Measurements from ENCODE around the gene KLHL35. TPM values are rescaled to one million over a fixed set of nuclear protein-coding genes. Genes with fewer than 3 reads are reported as not detected.
"Not testable (repeated sequence)": the region's sequence is repeated elsewhere in the genome, so short reads cannot be mapped to it uniquely, and the experiment has no call there.

Gene KLHL35
- total RNA-seq, 1 experiment from 2014 or later: 7.2 TPM

- no peak for DNase-seq (ENCODE audit: low read depth)
Observed at GRCh38 chr11:75389925-75390324, 43.1 kb downstream of the KLHL35 start.

- no peak for DNase-seq (ENCODE audit: low read depth)
Observed at GRCh38 chr11:75389276-75389605, 43.8 kb downstream of the KLHL35 start.

GRCh38 chr11:75388386-75389275, 44.4 kb downstream of the KLHL35 start:
- DNase-seq (ENCODE audit: low read depth): peak; percentile 81

- peak; percentile 45 for DNase-seq (ENCODE audit: low read depth)
Observed at GRCh38 chr11:75387736-75388294, 45.2 kb downstream of the KLHL35 start.

- DNase-seq (ENCODE audit: low read depth): peak; percentile 33
Observed at GRCh38 chr11:75386942-75387630, 45.9 kb downstream of the KLHL35 start.

- peak; percentile 60 for DNase-seq (ENCODE audit: low read depth)
Observed at GRCh38 chr11:75384438-75385080, 48.4 kb downstream of the KLHL35 start.

- no peak for DNase-seq (ENCODE audit: low read depth)
Observed at GRCh38 chr11:75383246-75383645, 49.8 kb downstream of the KLHL35 start.

- no peak for DNase-seq (ENCODE audit: low read depth)
Observed at GRCh38 chr11:75380716-75381420, 52.1 kb downstream of the KLHL35 start.

GRCh38 chr11:75380245-75380644, 52.8 kb downstream of the KLHL35 start:
- DNase-seq (ENCODE audit: low read depth): no peak

GRCh38 chr11:75378776-75379175, 54.2 kb downstream of the KLHL35 start:
- DNase-seq (ENCODE audit: low read depth): not testable (repeated sequence)

GRCh38 chr11:75376175-75376574, 56.8 kb downstream of the KLHL35 start:
- no peak for DNase-seq (ENCODE audit: low read depth)

GRCh38 chr11:75375626-75376025, 57.4 kb downstream of the KLHL35 start:
- DNase-seq (ENCODE audit: low read depth): no peak

GRCh38 chr11:75374646-75375045, 58.4 kb downstream of the KLHL35 start:
- no peak for DNase-seq (ENCODE audit: low read depth)

GRCh38 chr11:75373201-75373600, 59.8 kb downstream of the KLHL35 start:
- no peak for DNase-seq (ENCODE audit: low read depth)

Other genes starting within 250 kb of the KLHL35 start
- gene TPBGL, start 192.4 kb downstream of the KLHL35 start, total RNA-seq (2014; rRNA removed; shearing (Covaris generic)): not detected in 2 replicates
- 5.8 and 9.1 TPM in 2 replicates for gene ARRB1, start 81.5 kb downstream of the KLHL35 start, total RNA-seq (2014; rRNA removed; shearing (Covaris generic))
- gene RPS3, start 33.7 kb downstream of the KLHL35 start, total RNA-seq (2014; rRNA removed; shearing (Covaris generic)): 795 and 1,166 TPM in 2 replicates
- 8.0 and 13.8 TPM in 2 replicates for gene GDPD5, start 92.7 kb upstream of the KLHL35 start, total RNA-seq (2014; rRNA removed; shearing (Covaris generic))
- gene SERPINH1, start 129.1 kb upstream of the KLHL35 start, total RNA-seq (2014; rRNA removed; shearing (Covaris generic)): 369 and 512 TPM in 2 replicates
- 0.02 and 0.32 TPM in 2 replicates for gene MAP6, start 235.8 kb upstream of the KLHL35 start, total RNA-seq (2014; rRNA removed; shearing (Covaris generic))